H9 (cell line): Measurements from ENCODE around the gene CNKSR1. TPM values are rescaled to one million over a fixed set of nuclear protein-coding genes. Genes with fewer than 3 reads are reported as not detected.

Experiments used
- DNase-seq: peaks from one replicate; pipeline ENCODE4 v3.0.0-alpha.2; 2017
- H2AFZ ChIP-seq: one replicate; pipeline ENCODE4 v1.6.1; 2013; ENCODE audit warnings: mild to moderate bottlenecking, low read length, control low read depth, moderate library complexity
- H2AK5ac ChIP-seq: 2 replicates; pipeline ENCODE4 v1.6.1; 2013; ENCODE audit warnings: low read length, control low read depth, mixed read lengths; ENCODE audit not compliant: insufficient read length
- H2BK120ac ChIP-seq: one replicate; pipeline ENCODE4 v1.6.1; 2013; ENCODE audit warnings: low read depth, mild to moderate bottlenecking, low read length, control low read depth, inconsistent platforms; ENCODE audit not compliant: poor library complexity, severe bottlenecking
- H2BK12ac ChIP-seq: 2 replicates; pipeline ENCODE4 v1.6.1; 2013; ENCODE audit warnings: low read length, control low read depth, mixed read lengths, low read depth; ENCODE audit not compliant: insufficient read length
- H2BK15ac ChIP-seq: 2 replicates; pipeline ENCODE4 v1.6.1; 2013; ENCODE audit warnings: low read depth, low read length, control low read depth
- H2BK20ac ChIP-seq: one replicate; pipeline ENCODE4 v1.6.1; 2013; ENCODE audit warnings: low read depth, mild to moderate bottlenecking, low read length, control low read depth, inconsistent platforms; ENCODE audit not compliant: poor library complexity, severe bottlenecking
- H2BK5ac ChIP-seq: 2 replicates; pipeline ENCODE4 v1.6.1; 2013; ENCODE audit warnings: low read length, control low read depth, mixed read lengths; ENCODE audit not compliant: insufficient read length
- H3K14ac ChIP-seq: 2 replicates; pipeline ENCODE4 v1.6.1; 2013; ENCODE audit warnings: low read length, control low read depth; ENCODE audit not compliant: insufficient read depth
- H3K18ac ChIP-seq: 2 replicates; pipeline ENCODE4 v1.6.1; 2013; ENCODE audit warnings: low read depth, mild to moderate bottlenecking, mixed read lengths, low read length, control low read depth; ENCODE audit not compliant: insufficient read length
- H3K23ac ChIP-seq: 2 replicates; pipeline ENCODE4 v1.6.1; 2013; ENCODE audit warnings: low read length, control low read depth, mixed read lengths, low read depth; ENCODE audit not compliant: insufficient read length
- H3K23me2 ChIP-seq: 2 replicates; pipeline ENCODE4 v1.6.1; 2013; ENCODE audit warnings: low read depth, mild to moderate bottlenecking, mixed read lengths, low read length, control low read depth; ENCODE audit not compliant: insufficient read length, poor library complexity, severe bottlenecking
- H3K27ac ChIP-seq: 2 replicates; pipeline ENCODE4 v1.5.1; 2013; ENCODE audit warnings: low read length, control low read depth, mixed read lengths, low read depth; ENCODE audit not compliant: insufficient read length
- H3K27me3 ChIP-seq: 2 replicates; pipeline ENCODE4 v1.6.1; 2013; ENCODE audit warnings: low read length, control low read depth, inconsistent platforms; ENCODE audit not compliant: insufficient read depth
- H3K4ac ChIP-seq: 2 replicates; pipeline ENCODE4 v1.6.1; 2013; ENCODE audit warnings: low read depth, mild to moderate bottlenecking, control low read depth, inconsistent platforms, low read length, moderate library complexity
- H3K4me1 ChIP-seq: 2 replicates; pipeline ENCODE4 v1.6.1; 2013; ENCODE audit warnings: low read length, control low read depth, inconsistent platforms; ENCODE audit not compliant: insufficient read depth
- H3K4me2 ChIP-seq: 2 replicates; pipeline ENCODE4 v1.6.1; 2013; ENCODE audit warnings: low read length, control low read depth, mixed read lengths; ENCODE audit not compliant: insufficient read length, insufficient read depth
- H3K56ac ChIP-seq: 2 replicates; pipeline ENCODE4 v1.6.1; 2013; ENCODE audit warnings: low read depth, mild to moderate bottlenecking, mixed read lengths, low read length, control low read depth; ENCODE audit not compliant: insufficient read length
- H3K79me1 ChIP-seq: 2 replicates; pipeline ENCODE4 v1.6.1; 2013; ENCODE audit warnings: low read depth, mild to moderate bottlenecking, moderate library complexity, low read length, control low read depth, inconsistent platforms; ENCODE audit not compliant: insufficient read depth, poor library complexity, severe bottlenecking
- H3K79me2 ChIP-seq: 2 replicates; pipeline ENCODE4 v1.6.1; 2013; ENCODE audit warnings: low read length, control low read depth, inconsistent platforms; ENCODE audit not compliant: insufficient read depth
- H3K9ac ChIP-seq: 2 replicates; pipeline ENCODE4 v1.6.1; 2013; ENCODE audit warnings: low read length, control low read depth, mixed read lengths; ENCODE audit not compliant: insufficient read length; ENCODE audit errors: extremely low read depth
- H3K9me3 ChIP-seq: one replicate; pipeline ENCODE4 v1.6.1; 2013; ENCODE audit warnings: low read depth, low read length, inconsistent platforms; ENCODE audit not compliant: control insufficient read depth
- H3T11ph ChIP-seq: one replicate; pipeline ENCODE4 v1.6.1; 2013; ENCODE audit warnings: mild to moderate bottlenecking, low read length, control low read depth, inconsistent platforms
- H4K20me1 ChIP-seq: one replicate; pipeline ENCODE4 v1.6.1; 2013; ENCODE audit not compliant: control insufficient read depth, insufficient read length, insufficient read depth
- H4K5ac ChIP-seq: 2 replicates; pipeline ENCODE4 v1.6.1; 2013; ENCODE audit warnings: low read depth, mild to moderate bottlenecking, mixed read lengths, low read length, control low read depth; ENCODE audit not compliant: insufficient read length
- H4K8ac ChIP-seq: replicated peaks from 2 replicates; pipeline ENCODE4 v1.6.1; 2013; ENCODE audit warnings: low read length, control low read depth, mixed read lengths, low read depth; ENCODE audit not compliant: insufficient read length
- H4K91ac ChIP-seq: 2 replicates; pipeline ENCODE4 v1.6.1; 2013; ENCODE audit warnings: low read depth, mild to moderate bottlenecking, moderate library complexity, mixed read lengths, low read length, control low read depth; ENCODE audit not compliant: insufficient read length
- H3K27ac Mint-ChIP-seq, 3 experiments: 2 replicates in 2 of 3; 3 replicates in 1 of 3; pipeline ENCODE4 v1.8.0; 2020 to 2021; ENCODE audit warnings: mixed read lengths in 3 of 3, mild to moderate bottlenecking in 1 of 3, moderate library complexity in 1 of 3
- H3K27me3 Mint-ChIP-seq: 2 replicates; pipeline ENCODE4 v1.8.0; 2021; ENCODE audit warnings: low read depth, mild to moderate bottlenecking, moderate library complexity, mixed read lengths
- H3K36me3 Mint-ChIP-seq, 3 experiments: 2 replicates in 2 of 3; 3 replicates in 1 of 3; pipeline ENCODE4 v1.8.0; 2020 to 2021; ENCODE audit warnings: low read depth in 3 of 3, mixed read lengths in 3 of 3; ENCODE audit not compliant: insufficient read depth in 1 of 3
- H3K4me1 Mint-ChIP-seq, 2 experiments: 2 replicates each; pipeline ENCODE4 v1.8.0; 2020; ENCODE audit warnings: mixed read lengths in 2 of 2
- H3K4me3 Mint-ChIP-seq, 2 experiments: 2 replicates in 1 of 2; 3 replicates in 1 of 2; pipeline ENCODE4 v1.8.0; 2020 to 2021; ENCODE audit warnings: mild to moderate bottlenecking in 2 of 2, mixed read lengths in 2 of 2, moderate library complexity in 1 of 2
- H3K9me3 Mint-ChIP-seq, 2 experiments: 2 replicates in 1 of 2; 3 replicates in 1 of 2; pipeline ENCODE4 v1.8.0; 2020; ENCODE audit warnings: mild to moderate bottlenecking in 2 of 2, mixed read lengths in 2 of 2, moderate library complexity in 1 of 2
- CTCF ChIP-seq: fragments of 200-600 bp; sonication (generic); conservative IDR thresholded peaks from 3 replicates; pipeline ENCODE4 v1.8.0; 2021; ENCODE audit warnings: antibody characterized with exemption, mild to moderate bottlenecking
- WGBS: extraction: QIAGEN DNeasy Blood & Tissue Kit; methylation state at CpG from one replicate; pipeline ENCODE4 v1.1.7; 2013; ENCODE audit warnings: missing lambda C conversion rate, low lambda C conversion rate, mixed read lengths; ENCODE audit not compliant: insufficient read length; ENCODE audit errors: extremely low coverage; 5-methylcytosine and 5-hydroxymethylcytosine counted together
- total RNA-seq: library from RNA; stranded (reverse); gene quantifications from 2 replicates; pipeline ENCODE4 v1.2.1, GENCODE V29; 2021

CNKSR1 gene
- total RNA-seq, 1 experiment from 2014 or later: 26.3 TPM

- Histone ChIP-seq H4K91ac (no peak overlapping the region), H3K9me3 (no peaks in the 10 kb centered on the region), H3K4ac (no peak overlapping the region), H3K9ac (no peak overlapping the region), H2BK12ac (no peak overlapping the region), H3K27me3 (peaks cover 1% of the 10 kb centered on the region; the same call in 1 of the 2 replicates), H4K20me1 (no peaks in the 10 kb centered on the region), H3K18ac (no peak overlapping the region), H3K23ac (no peak overlapping the region), H3T11ph (no peak overlapping the region), H3K56ac (no peak overlapping the region), H2BK15ac (no peak overlapping the region), H3K79me1 (no peaks in the 10 kb centered on the region), H3K23me2 (no peaks in the 10 kb centered on the region), H3K14ac (no peak overlapping the region; the same call in 1 of the 2 replicates), H3K27ac (no peak overlapping the region), H3K4me2 (no peak overlapping the region), H4K5ac (no peak overlapping the region), H4K8ac (no peak overlapping the region), H2AK5ac (no peak overlapping the region), H2BK120ac (no peak overlapping the region), H3K4me1 (0 out of 2 replicates have a peak, but pooled peaks cover 2% of the 10 kb centered on the region), H2BK5ac (no peak overlapping the region), H2BK20ac (no peak overlapping the region), H2AFZ (no peak overlapping the region), H3K79me2 (no peaks in the 10 kb centered on the region)
- no peaks in the 10 kb centered on the region for H3K36me3 Mint-ChIP-seq
- no peaks in the 10 kb centered on the region for H3K9me3 Mint-ChIP-seq
- H3K4me1 Mint-ChIP-seq: no peaks in the 10 kb centered on the region
- H3K27ac Mint-ChIP-seq: no peak overlapping the region
- no peak overlapping the region for H3K4me3 Mint-ChIP-seq
- TF ChIP-seq CTCF: no peak
- no CpG with 5 or more reads among the region's 6 CpGs for WGBS
- H3K27me3 Mint-ChIP-seq: peaks cover 79% of the 10 kb centered on the region
- no peak for DNase-seq
Observed at GRCh38 chr1:26145960-26146294, 31.4 kb upstream of the CNKSR1 start.
